ENCODE measurements around the gene HOXD13.

The HOXD13 gene

DNA sequence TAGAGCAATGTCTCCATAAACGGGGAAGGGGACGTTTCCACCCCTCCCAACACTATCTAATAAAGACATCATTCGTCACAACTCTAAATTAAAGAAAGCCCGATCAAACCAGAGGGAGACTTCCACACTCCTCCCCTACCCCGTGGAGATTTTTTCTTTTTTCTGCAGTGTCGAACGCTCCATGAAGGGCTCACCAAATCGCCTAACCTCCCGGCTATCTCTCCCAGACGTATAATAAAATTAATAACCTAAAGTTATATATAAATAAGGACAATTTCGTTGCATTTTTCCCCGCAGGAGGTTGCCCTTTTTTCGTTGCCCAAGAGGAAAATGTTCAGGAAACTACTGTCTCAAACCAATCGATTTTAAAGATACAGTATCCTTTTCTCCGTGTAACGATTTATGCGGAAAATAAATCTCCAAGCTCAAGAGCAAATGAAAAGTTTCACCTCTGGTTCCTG lies 11.1 kb upstream of the HOXD13 start:
- DNase-seq = no peak

DNA sequence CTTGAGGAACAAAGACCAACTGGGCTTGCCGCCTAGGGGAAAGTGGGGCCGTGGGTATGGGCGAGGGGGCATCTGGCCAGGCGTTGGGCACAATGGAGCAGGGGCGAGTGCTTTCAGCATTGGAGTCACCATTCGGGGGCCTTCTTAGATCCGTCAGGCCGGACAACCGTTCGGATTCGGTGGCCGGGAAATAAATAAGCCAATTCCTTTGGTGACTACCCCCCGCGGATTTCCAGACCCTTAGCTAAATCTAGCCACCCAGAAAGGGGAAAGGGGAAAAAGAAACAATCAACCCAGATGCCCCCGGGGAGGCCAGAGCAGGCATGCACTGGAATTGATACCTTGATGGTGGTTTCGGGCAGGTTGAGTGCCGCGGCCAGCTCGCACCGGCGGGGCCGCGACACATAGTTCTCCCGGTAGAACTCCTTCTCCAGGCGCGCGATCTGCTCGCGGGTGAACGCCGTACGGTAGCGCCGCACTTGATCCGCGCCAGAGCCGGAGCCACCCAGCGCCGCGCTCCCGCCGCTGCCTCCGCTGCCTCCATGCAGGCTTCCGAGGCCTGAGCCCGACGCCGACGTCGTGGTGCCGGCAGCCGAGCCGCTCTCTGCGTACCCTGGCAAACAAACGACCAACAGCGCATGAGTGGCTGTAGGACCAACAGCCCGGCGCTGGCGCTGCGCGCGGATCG lies 10.5 kb upstream of the HOXD13 start:
- DNase-seq = no peak

- DNase-seq = no peak
Observed at GRCh38 chr2:176082525-176082823, 10.0 kb upstream of the HOXD13 start.

GRCh38 chr2:176082824-176083751 lies 9.4 kb upstream of the HOXD13 start:
- no peak for DNase-seq

DNA sequence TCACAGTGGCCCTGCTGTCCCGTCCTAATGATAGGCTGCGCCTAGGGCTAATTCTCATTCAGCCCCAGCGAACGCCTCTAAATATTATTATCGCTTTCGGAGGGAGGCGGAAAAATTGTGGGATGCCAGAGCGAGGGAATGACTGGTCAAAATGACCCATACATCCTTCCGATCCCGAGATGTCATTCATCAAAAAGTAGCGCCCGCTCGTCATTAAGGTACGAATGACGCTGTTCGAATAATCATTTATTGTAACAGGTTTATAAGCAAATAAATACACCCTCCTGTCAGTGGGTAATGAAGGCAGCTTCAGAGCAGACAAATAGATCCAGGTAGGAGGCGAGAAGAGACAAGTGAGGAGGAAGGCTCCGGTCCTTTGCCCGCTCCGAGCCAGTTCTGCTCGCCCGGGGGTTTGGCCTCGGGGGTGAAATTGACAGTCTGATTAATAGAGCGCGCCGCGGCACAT lies 8.7 kb upstream of the HOXD13 start, which contains the start of gene EVX2:
Gene EVX2 (minus strand): TSS at position 167 of the 466 bp plus-strand sequence. CDS start 186 bp downstream, outside the sequence.
- no peak for DNase-seq

GRCh38 chr2:176084611-176085119 lies 7.9 kb upstream of the HOXD13 start:
- no peak for DNase-seq

DNA sequence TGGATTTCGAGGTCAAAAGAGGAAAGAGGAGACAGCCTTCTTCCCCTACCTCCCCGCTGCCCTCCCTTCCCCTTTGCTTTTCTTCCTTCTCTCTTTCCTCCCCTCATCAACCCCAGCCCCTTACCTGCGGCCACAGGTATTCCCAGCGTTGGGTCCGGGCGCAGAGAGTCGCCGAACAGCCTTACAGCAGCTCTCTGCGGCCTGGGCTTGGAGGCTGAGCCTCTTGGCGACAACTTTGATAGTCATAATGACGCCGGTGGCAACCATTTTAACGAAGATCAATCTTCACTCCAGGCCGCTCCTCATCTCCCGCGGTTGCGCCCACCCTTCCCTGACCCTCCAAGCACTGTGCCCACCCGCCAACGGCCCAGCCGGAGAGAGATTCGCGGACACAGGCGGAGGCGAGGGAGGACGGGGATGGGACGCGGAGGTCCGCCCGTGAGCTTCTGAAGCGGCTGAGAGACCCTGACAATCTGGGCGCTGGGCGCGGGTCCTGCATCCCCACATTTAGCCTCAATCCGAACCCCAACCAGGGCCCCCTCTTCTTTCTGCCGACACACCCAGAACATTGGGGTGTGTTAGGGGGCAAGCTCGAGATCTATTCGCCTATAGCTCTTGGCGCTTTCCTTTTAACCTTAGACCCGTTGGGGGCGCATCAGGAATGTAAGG lies 7.3 kb upstream of the HOXD13 start:
- no peak for DNase-seq

- no peak for DNase-seq
Observed at GRCh38 chr2:176085861-176086771, 6.4 kb upstream of the HOXD13 start.

GRCh38 chr2:176087330-176088047 lies 5.0 kb upstream of the HOXD13 start:
- DNase-seq = no peak

DNA sequence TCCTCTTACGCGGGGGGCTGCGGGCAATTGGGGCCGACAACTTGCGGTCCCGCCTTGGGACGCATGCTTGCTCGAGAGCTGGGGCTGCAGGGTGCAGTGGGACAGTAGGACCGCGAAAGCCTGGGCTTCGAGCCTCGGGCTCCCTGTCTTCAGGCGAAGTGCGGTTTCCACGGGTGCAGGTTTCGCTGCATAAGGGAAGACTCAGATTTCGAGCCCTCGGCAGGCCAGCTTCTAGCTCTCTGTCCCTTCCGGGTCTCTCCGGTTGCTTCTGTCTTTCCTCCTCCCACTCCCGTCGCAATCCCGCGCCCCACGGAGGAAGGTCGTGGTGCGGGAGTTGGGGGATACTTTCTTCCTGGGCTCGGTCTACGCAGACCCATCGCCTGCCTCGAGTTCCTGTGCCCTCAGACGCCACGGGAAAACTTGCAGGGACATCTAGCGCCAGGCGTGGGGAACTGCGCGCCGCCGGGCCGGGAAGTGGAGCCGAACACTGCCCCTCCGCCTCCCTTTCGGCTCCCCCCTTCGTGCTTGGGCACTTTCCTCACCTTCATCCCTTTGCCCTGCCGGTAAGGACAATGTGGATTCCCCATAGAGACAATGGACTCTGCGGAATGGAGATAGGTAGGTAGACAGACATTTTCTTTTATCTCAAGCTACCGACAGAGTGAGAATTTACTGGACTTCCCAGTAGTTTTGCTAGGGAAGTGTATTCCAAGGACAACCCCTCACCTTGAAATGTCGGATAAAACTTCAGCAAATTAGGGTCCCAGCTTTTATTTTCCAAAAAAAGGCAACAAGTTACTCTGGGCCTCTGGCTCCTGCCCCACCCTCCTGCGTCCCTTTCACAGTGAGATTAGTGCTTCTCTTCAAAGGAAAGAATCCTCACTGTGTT lies 4.2 kb upstream of the HOXD13 start:
- DNase-seq = peak; percentile 26

DNA sequence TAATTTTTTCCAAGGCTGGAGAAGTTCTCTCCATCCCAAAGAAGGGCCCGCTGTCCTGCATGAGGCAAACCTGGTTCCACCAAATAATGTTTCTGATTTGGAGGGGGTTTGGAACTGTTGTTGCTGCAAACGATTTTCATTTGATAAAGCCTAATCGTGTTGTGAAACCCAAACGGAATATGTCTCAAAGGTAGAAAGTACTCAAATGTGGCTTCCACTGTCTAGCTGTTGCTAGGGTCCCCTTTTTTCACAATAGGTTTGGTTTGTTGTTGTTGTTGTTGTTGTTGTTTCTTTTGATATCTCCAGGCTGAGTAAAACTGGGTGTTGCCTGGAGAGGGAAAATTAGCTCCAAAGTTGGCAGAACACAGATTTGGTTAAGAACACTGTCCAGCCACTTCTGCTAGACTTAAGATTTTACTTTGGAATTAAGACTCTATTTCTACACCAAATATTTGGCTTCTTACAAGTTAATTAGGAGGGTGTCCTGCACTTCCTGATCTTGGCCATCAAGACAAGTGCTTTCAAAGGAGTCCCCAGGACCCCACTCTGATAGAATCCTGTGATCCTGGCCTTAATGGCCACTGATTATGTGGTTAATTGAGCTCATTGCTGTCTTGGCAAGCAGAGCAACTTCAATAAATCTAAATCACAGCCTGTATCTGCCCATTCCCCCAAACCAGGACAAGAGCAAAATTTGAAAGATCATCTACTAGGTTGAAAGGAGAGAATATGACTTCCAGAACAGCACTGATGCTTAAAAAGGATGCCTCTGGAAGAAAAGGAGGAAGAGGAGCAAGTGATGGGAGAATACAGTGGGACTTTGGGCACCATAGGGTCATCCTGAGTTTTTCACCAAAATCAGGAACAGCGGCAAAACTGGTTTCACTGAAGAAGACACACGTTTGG lies 3.3 kb upstream of the HOXD13 start:
- no peak for DNase-seq

- DNase-seq = no peak
Observed at GRCh38 chr2:176089843-176090395, 2.6 kb upstream of the HOXD13 start.

DNA sequence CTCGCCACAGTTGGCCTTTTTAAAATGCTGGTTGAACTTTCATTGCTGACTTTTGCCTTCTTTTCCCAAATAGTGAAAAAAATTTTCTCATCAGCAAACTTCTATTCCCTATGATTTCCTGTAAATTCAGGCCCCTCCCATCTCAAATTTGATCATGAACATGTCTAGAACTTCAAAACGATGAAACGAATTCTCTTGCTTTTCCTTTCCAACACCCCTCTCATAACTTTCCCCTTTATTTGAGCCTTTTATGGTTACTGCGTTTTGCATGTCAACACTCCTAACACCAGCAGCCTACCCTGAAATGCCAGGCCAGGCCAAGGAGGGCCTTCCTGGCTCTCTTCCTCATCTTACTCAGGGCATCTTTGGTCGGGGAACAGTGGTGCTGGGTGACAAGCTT lies 1.7 kb upstream of the HOXD13 start:
- DNase-seq = no peak

- no peak for DNase-seq
Observed at GRCh38 chr2:176091329-176092258, 927 bp upstream of the HOXD13 start.

DNA sequence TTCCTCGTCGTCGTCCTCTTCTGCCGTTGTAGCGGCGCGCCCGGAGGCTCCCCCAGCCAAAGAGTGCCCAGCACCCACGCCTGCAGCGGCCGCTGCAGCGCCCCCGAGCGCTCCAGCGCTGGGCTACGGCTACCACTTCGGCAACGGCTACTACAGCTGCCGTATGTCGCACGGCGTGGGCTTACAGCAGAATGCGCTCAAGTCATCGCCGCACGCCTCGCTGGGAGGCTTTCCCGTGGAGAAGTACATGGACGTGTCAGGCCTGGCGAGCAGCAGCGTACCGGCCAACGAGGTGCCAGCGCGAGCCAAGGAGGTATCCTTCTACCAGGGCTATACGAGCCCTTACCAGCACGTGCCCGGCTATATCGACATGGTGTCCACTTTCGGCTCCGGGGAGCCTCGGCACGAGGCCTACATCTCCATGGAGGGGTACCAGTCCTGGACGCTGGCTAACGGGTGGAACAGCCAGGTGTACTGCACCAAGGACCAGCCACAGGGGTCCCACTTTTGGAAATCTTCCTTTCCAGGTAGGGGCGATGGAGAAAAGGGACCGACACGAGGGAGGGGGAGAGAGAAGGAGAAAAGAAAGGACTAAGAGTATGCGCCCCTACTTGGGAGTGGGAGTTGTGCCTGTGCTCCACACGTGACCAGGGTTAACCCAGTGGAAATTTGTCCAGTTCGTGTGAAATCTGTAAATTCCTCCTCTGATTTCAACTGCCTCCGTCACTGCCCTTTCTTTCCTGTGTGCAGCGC lies 800 bp downstream of the HOXD13 start:
- DNase-seq = no peak

DNA sequence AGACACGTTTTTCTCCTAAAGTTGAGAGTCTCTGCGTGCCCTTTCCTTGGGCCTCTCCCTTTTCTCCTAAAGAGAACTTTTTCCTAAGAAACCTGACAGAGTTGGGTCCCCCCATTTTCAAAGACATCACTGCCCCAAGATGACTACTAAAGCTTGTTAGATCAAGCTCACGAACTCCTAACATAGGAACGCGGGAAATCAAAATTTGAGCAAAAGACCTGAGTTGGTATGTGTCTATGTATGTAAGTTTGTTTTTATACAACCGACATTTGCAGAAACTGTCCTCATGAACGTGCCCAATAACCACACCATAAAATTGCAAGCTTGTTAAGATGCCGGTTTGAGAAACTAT lies 1.4 kb downstream of the HOXD13 start:
- DNase-seq = no peak

DNA sequence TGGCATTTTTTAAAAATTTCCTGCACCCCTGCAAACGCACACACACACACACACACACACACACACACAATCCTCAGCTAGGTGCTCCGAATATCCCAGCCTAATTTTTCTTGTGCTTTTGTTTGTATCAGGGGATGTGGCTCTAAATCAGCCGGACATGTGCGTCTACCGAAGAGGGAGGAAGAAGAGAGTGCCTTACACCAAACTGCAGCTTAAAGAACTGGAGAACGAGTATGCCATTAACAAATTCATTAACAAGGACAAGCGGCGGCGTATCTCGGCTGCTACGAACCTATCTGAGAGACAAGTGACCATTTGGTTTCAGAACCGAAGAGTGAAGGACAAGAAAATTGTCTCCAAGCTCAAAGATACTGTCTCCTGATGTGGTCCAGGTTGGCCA lies 1.8 kb downstream of the HOXD13 start:
- DNase-seq = no peak
